Endodermal cell (in vitro differentiated cells): ENCODE measurements around the gene SAGE1. TPM values are rescaled to one million over a fixed set of nuclear protein-coding genes. Genes with fewer than 3 reads are reported as not detected.
A peak's percentile ranks its signal among the peaks of the same experiment; 100 is the strongest.

Source experiments
- DNase-seq: peaks from one replicate; pipeline ENCODE4 v3.0.0-alpha.2; 2017
- H3K27ac ChIP-seq: 2 replicates; pipeline ENCODE4 v1.5.1; 2013; ENCODE audit warnings: mild to moderate bottlenecking, low read depth, low read length, moderate library complexity
- H3K27me3 ChIP-seq: 2 replicates; pipeline ENCODE4 v1.6.1; 2013; ENCODE audit warnings: mild to moderate bottlenecking, low read length, moderate library complexity; ENCODE audit not compliant: insufficient read depth, control insufficient read depth, poor library complexity, severe bottlenecking
- H3K36me3 ChIP-seq: 2 replicates; pipeline ENCODE4 v1.7.0; 2013; ENCODE audit warnings: mild to moderate bottlenecking, low read length, moderate library complexity; ENCODE audit not compliant: control insufficient read depth, insufficient read depth
- H3K4me1 ChIP-seq: one replicate; pipeline ENCODE4 v1.7.0; 2013; ENCODE audit warnings: low read length; ENCODE audit not compliant: control insufficient read depth, insufficient read depth
- H3K4me3 ChIP-seq: 2 replicates; pipeline ENCODE4 v1.5.1; 2013; ENCODE audit warnings: mild to moderate bottlenecking, low read length, moderate library complexity
- H3K9ac ChIP-seq: 2 replicates; pipeline ENCODE4 v1.6.1; 2013; ENCODE audit warnings: mild to moderate bottlenecking, low read length, moderate library complexity; ENCODE audit not compliant: poor library complexity, severe bottlenecking; ENCODE audit errors: extremely low read depth
- H3K9me3 ChIP-seq: 2 replicates; pipeline ENCODE4 v1.6.1; 2013; ENCODE audit warnings: mild to moderate bottlenecking, low read length, moderate library complexity; ENCODE audit not compliant: control insufficient read depth
- H3K27ac Mint-ChIP-seq: 2 replicates; pipeline ENCODE4 v1.8.0; 2020; ENCODE audit warnings: mixed read lengths
- H3K27me3 Mint-ChIP-seq: 2 replicates; pipeline ENCODE4 v1.8.0; 2021; ENCODE audit warnings: mild to moderate bottlenecking, mixed read lengths; ENCODE audit not compliant: insufficient read depth
- H3K36me3 Mint-ChIP-seq: 2 replicates; pipeline ENCODE4 v1.8.0; 2020; ENCODE audit warnings: low read depth, mixed read lengths
- H3K4me1 Mint-ChIP-seq: 2 replicates; pipeline ENCODE4 v1.8.0; 2020; ENCODE audit warnings: mixed read lengths
- H3K4me3 Mint-ChIP-seq: 2 replicates; pipeline ENCODE4 v1.8.0; 2020; ENCODE audit warnings: mild to moderate bottlenecking, moderate library complexity, mixed read lengths
- H3K9me3 Mint-ChIP-seq: 2 replicates; pipeline ENCODE4 v1.8.0; 2020; ENCODE audit warnings: mild to moderate bottlenecking, mixed read lengths
- CTCF ChIP-seq: fragments of 200-600 bp; sonication (generic); conservative IDR thresholded peaks from 2 replicates; pipeline ENCODE4 v1.5.0; 2021; ENCODE audit warnings: antibody characterized with exemption, mild to moderate bottlenecking
- WGBS, 2 experiments: methylation state at CpG; one replicate each; pipeline versions ENCODE4 v1.1.5 to v1.1.7; 2013; ENCODE audit warnings: missing lambda C conversion rate in 2 of 2, mixed read lengths in 1 of 2; ENCODE audit not compliant: insufficient coverage in 1 of 2, insufficient read length in 1 of 2; 5-methylcytosine and 5-hydroxymethylcytosine counted together
- total RNA-seq, 2 donors: library from RNA; stranded (reverse); fragmentation: NEBNext Ultra II Directional in 1 of 2; extraction: Animal tissue kit (Norgen Biotek cat#: 25700) in 1 of 2; gene quantifications; 2 replicates in 1 of 2; 3 replicates in 1 of 2; pipeline ENCODE4 v1.2.1, GENCODE V29; 2021

Gene SAGE1
- total RNA-seq, 2 donors from 2014 or later = not detected

- Mint-ChIP-seq H3K9me3 (peaks cover 42% of the 10 kb centered on the region), H3K36me3 (no peaks in the 10 kb centered on the region), H3K4me1 (no peaks in the 10 kb centered on the region), H3K4me3 (no peak overlapping the region), H3K27ac (no peak overlapping the region), H3K27me3 (no peaks in the 10 kb centered on the region)
- H3K9me3 ChIP-seq = no peaks in the 10 kb centered on the region
- H3K27me3 ChIP-seq = no peaks in the 10 kb centered on the region
- H3K4me3 ChIP-seq = no peak overlapping the region
- DNase-seq = peak; percentile 42
- H3K4me1 ChIP-seq = no peaks in the 10 kb centered on the region
- no peak overlapping the region for H3K9ac ChIP-seq
- WGBS, 2 experiments = 89% methylated on average over 4 of the region's 4 CpGs; no CpG with 5 or more reads in 1 of the 2 experiments
- H3K36me3 ChIP-seq = no peaks in the 10 kb centered on the region
- H3K27ac ChIP-seq = no peak overlapping the region
- no peak for TF ChIP-seq CTCF
Measured at GRCh38 chrX:135951291-135951690, 57.8 kb downstream of the SAGE1 start.

Other genes starting within 250 kb of the SAGE1 start
- gene CT45A1, start 180.1 kb upstream of the SAGE1 start, total RNA-seq = not detected
- gene CT45A3, start 125.5 kb upstream of the SAGE1 start, total RNA-seq = not detected
- not detected for gene CT45A5, start 108.2 kb upstream of the SAGE1 start, total RNA-seq
- not detected for gene CT45A6, start 90.9 kb upstream of the SAGE1 start, total RNA-seq
- gene CT45A2, start 73.7 kb upstream of the SAGE1 start, total RNA-seq = not detected
- not detected for gene CT45A7, start 56.4 kb upstream of the SAGE1 start, total RNA-seq
- not detected for gene CT45A8, start 39.2 kb upstream of the SAGE1 start, total RNA-seq
- not detected for gene CT45A9, start 21.9 kb upstream of the SAGE1 start, total RNA-seq
- gene CT45A10, start 272 bp upstream of the SAGE1 start, total RNA-seq = not detected
- gene MMGT1, start 80.3 kb downstream of the SAGE1 start, total RNA-seq = 10 to 100 TPM; 17.5 to 19.2 TPM
- 10 to 100 TPM; 10.2 to 13.6 TPM for gene SLC9A6, start 91.7 kb downstream of the SAGE1 start, total RNA-seq